Breast epithelium (tissue), 4 donors: ENCODE measurements around the gene EFL1. TPM values are rescaled to one million over a fixed set of nuclear protein-coding genes. Genes with fewer than 3 reads are reported as not detected.

Experiments
- DNase-seq, 2 donors: peaks; one replicate each; pipeline ENCODE4 v3.0.0-alpha.2; 2019; ENCODE audit warnings: low spot score in 2 of 2
- H3K27ac ChIP-seq, 2 donors: fragments of 200-600 bp; sonication (generic) in 1 of 2; one replicate each; pipeline ENCODE4 v1.5.1; 2016 to 2019; ENCODE audit warnings: mild to moderate bottlenecking in 1 of 2
- H3K27me3 ChIP-seq, 2 donors: fragments of 200-600 bp; sonication (generic) in 1 of 2; one replicate each; pipeline versions ENCODE4 v1.5.1 to v1.6.0; 2017 to 2019; ENCODE audit warnings: control low read depth in 1 of 2, mild to moderate bottlenecking in 1 of 2
- H3K36me3 ChIP-seq: fragments of 200-600 bp; one replicate; pipeline ENCODE4 v1.5.1; 2019
- H3K4me1 ChIP-seq, 2 donors: fragments of 200-600 bp; sonication (generic); one replicate each; pipeline ENCODE4 v1.5.1; 2016 to 2019; ENCODE audit warnings: control low read depth in 1 of 2
- H3K4me3 ChIP-seq, 3 donors: fragments of 200-600 bp; sonication (generic); 1 replicate in 2 of 3; 2 replicates in 1 of 3; pipeline ENCODE4 v1.5.1; 2016 to 2019; ENCODE audit warnings: mild to moderate bottlenecking in 3 of 3, moderate library complexity in 2 of 3
- H3K9me3 ChIP-seq, 2 donors: fragments of 200-600 bp; sonication (generic) in 1 of 2; one replicate each; pipeline ENCODE4 v1.5.1; 2016 to 2019; ENCODE audit warnings: control low read depth in 1 of 2
- POLR2A ChIP-seq: fragments of 450-650 bp; IDR thresholded peaks from one replicate; pipeline ENCODE4 v1.6.1; 2016; ENCODE audit warnings: antibody characterized with exemption, mild to moderate bottlenecking, moderate library complexity
- POLR2AphosphoS5 ChIP-seq, 3 donors: sonication (generic); formaldehyde crosslinking; IDR thresholded peaks; one replicate each; pipeline ENCODE4 v1.6.1; 2017; ENCODE audit warnings: antibody characterized with exemption in 3 of 3
- intact Hi-C: fragments of 100-400 bp; cut with DNase I; formaldehyde crosslinking; loops from one replicate; pipeline ENCODE4 v1.15.1; 2023; ENCODE audit warnings: low total_unique reads
- total RNA-seq, 3 donors: library from RNA; depleted of rRNA; stranded (reverse); fragments of >200 nt; gene quantifications; one replicate each; pipeline ENCODE4 v1.1.0, GENCODE V29; 2016
- TF ChIP-seq, protein P1 (sequence below), 3 donors: fragments of 450-650 bp; IDR thresholded peaks; one replicate each; pipeline ENCODE4 v1.5.1; 2016 to 2017; ENCODE audit warnings: antibody characterized with exemption in 3 of 3, mild to moderate bottlenecking in 3 of 3, moderate library complexity in 3 of 3

The EFL1 gene
- total RNA-seq, 3 donors from 2014 or later = 12.5 to 23.7 (median 22.9) TPM

DNA sequence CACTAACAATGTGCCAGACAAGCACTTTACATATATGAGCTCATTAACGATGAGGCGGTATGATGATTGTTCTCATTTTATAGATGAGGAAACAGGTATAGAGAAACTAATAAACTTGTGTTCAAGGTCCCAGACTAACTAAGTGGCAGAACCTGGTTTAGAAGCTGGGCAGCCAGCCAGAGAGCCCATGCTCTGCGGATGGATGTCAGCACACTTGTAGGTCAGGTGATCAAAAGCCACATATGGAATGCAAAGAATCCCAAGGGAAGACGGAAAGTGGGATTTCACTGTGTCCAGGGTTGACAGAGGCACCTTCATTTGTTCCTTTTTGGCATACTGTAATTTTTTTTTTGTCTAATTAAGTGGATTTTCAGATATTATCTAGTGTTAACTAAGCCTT, 103.7 kb downstream of the EFL1 start:
- TF ChIP-seq POLR2A (no peak), POLR2AphosphoS5 (IDR thresholded peaks at IDR 0.05) (no peak)
- TF ChIP-seq, protein P1, sequence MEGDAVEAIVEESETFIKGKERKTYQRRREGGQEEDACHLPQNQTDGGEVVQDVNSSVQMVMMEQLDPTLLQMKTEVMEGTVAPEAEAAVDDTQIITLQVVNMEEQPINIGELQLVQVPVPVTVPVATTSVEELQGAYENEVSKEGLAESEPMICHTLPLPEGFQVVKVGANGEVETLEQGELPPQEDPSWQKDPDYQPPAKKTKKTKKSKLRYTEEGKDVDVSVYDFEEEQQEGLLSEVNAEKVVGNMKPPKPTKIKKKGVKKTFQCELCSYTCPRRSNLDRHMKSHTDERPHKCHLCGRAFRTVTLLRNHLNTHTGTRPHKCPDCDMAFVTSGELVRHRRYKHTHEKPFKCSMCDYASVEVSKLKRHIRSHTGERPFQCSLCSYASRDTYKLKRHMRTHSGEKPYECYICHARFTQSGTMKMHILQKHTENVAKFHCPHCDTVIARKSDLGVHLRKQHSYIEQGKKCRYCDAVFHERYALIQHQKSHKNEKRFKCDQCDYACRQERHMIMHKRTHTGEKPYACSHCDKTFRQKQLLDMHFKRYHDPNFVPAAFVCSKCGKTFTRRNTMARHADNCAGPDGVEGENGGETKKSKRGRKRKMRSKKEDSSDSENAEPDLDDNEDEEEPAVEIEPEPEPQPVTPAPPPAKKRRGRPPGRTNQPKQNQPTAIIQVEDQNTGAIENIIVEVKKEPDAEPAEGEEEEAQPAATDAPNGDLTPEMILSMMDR (IDR thresholded peaks at IDR 0.05) = no peak
- intact Hi-C loops = no loop called here
- DNase-seq = no peak

GRCh38 chr15:82150645-82151044, 111.9 kb downstream of the EFL1 start:
- Histone ChIP-seq H3K27me3 (no peaks in the 10 kb centered on the region), H3K4me3 (no peak overlapping the region), H3K27ac (no peak overlapping the region), H3K4me1 (no peaks in the 10 kb centered on the region), H3K9me3 (no peaks in the 10 kb centered on the region), H3K36me3 (no peaks in the 10 kb centered on the region)
- TF ChIP-seq, protein P1 (IDR thresholded peaks at IDR 0.05) = no peak
- no peak for TF ChIP-seq POLR2A
- no peak for TF ChIP-seq POLR2AphosphoS5 (IDR thresholded peaks at IDR 0.05)
- intact Hi-C loops = no loop called here
- no peak for DNase-seq

More for the DNA sequence above, 103.7 kb downstream of the EFL1 start:
- Histone ChIP-seq H3K4me3 (no peak overlapping the region), H3K27me3 (no peaks in the 10 kb centered on the region), H3K36me3 (no peaks in the 10 kb centered on the region), H3K27ac (no peak overlapping the region), H3K9me3 (no peaks in the 10 kb centered on the region), H3K4me1 (no peaks in the 10 kb centered on the region)

DNA sequence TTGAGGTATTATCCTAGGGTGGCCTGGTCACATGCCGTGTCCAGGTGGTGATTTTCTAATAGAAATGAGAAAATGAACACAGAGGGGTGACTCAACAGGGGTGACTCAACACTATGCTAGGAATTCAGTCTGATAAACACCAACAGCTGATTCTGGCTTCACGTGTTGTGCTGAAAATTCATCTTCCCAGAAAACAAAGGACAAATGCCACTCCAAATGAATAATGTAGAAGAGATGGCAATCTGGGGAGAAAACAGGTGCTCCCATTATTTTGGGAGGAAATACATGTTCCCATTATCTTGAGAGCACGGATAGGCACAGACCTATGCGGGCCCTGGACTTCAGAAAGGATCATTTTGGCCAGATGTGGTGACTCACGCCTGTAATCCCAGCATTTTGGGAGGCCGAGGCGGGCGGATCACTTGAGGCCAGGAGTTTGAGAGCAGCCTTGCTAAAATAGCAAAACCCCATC, 115.5 kb downstream of the EFL1 start:
- no peaks in the 10 kb centered on the region for H3K27me3 ChIP-seq
- H3K36me3 ChIP-seq = no peaks in the 10 kb centered on the region
- no peaks in the 10 kb centered on the region for H3K4me1 ChIP-seq
- no peak for DNase-seq
- no peak overlapping the region for H3K4me3 ChIP-seq
- H3K27ac ChIP-seq = no peak overlapping the region
- H3K9me3 ChIP-seq = no peaks in the 10 kb centered on the region
- intact Hi-C loops = no loop called here
- TF ChIP-seq, protein P1 (IDR thresholded peaks at IDR 0.05) = no peak
- TF ChIP-seq POLR2AphosphoS5 (IDR thresholded peaks at IDR 0.05) = no peak
- no peak for TF ChIP-seq POLR2A

GRCh38 chr15:82146576-82146975, 116.0 kb downstream of the EFL1 start:
- H3K4me1 ChIP-seq = no peaks in the 10 kb centered on the region
- DNase-seq = no peak
- no peak overlapping the region for H3K27ac ChIP-seq
- H3K27me3 ChIP-seq = no peaks in the 10 kb centered on the region
- intact Hi-C loops = no loop called here
- H3K4me3 ChIP-seq = no peak overlapping the region
- no peaks in the 10 kb centered on the region for H3K36me3 ChIP-seq
- TF ChIP-seq, protein P1 (IDR thresholded peaks at IDR 0.05) = no peak
- TF ChIP-seq POLR2AphosphoS5 (IDR thresholded peaks at IDR 0.05) = no peak
- TF ChIP-seq POLR2A = no peak
- no peaks in the 10 kb centered on the region for H3K9me3 ChIP-seq

GRCh38 chr15:82143390-82144385, 118.8 kb downstream of the EFL1 start:
- Histone ChIP-seq H3K27me3 (no peaks in the 10 kb centered on the region), H3K36me3 (no peaks in the 10 kb centered on the region), H3K4me3 (no peak overlapping the region), H3K27ac (no peak overlapping the region), H3K4me1 (no peaks in the 10 kb centered on the region), H3K9me3 (no peaks in the 10 kb centered on the region)
- DNase-seq = no peak
- TF ChIP-seq POLR2A (no peak), POLR2AphosphoS5 (IDR thresholded peaks at IDR 0.05) (no peak)
- TF ChIP-seq, protein P1 (IDR thresholded peaks at IDR 0.05) = no peak
- intact Hi-C loops = no loop called here
